ENCODE results near the gene SYNM. TPM values are rescaled to one million over a fixed set of nuclear protein-coding genes. Genes with fewer than 3 reads are reported as not detected.

Gene SYNM
- polyA plus RNA-seq, 3 donors = 3.4 to 15.4 (median 11.2) TPM

- WGBS, 3 donors = 75 to 95% (median 78%) methylated on average over 2 of the region's 2 CpGs
- no peak overlapping the region for H3K27ac ChIP-seq (ENCODE audit: low read depth, low read length)
Measured at GRCh38 chr15:99151156-99151555, 46.3 kb downstream of the SYNM start.

- no peak overlapping the region for H3K27ac ChIP-seq (ENCODE audit: low read depth, low read length)
- WGBS, 3 donors = 56 to 80% (median 78%) methylated on average over 6 of the region's 6 CpGs
Measured at GRCh38 chr15:99153026-99153535, 48.2 kb downstream of the SYNM start.

- H3K27ac ChIP-seq (ENCODE audit: low read depth, low read length) = no peak overlapping the region
- WGBS, 3 donors = 50 to 75% (median 64%) methylated on average over 2 of the region's 2 CpGs
Measured at GRCh38 chr15:99154271-99154670, 49.4 kb downstream of the SYNM start.

- H3K27ac ChIP-seq (ENCODE audit: low read depth, low read length) = no peak overlapping the region
- 80 to 84% (median 82%) methylated on average over 9 of the region's 9 CpGs for WGBS, 3 donors
Measured at GRCh38 chr15:99155961-99156443, 51.1 kb downstream of the SYNM start.

- 63 to 67% (median 66%) methylated on average over 3 of the region's 3 CpGs for WGBS, 3 donors
- H3K27ac ChIP-seq (ENCODE audit: low read depth, low read length) = no peak overlapping the region
Measured at GRCh38 chr15:99157456-99157855, 52.6 kb downstream of the SYNM start.

GRCh38 chr15:99158626-99159412 is 53.9 kb downstream of the SYNM start:
- WGBS, 3 donors = 96 to 99% (median 97%) methylated on average over 6 of the region's 6 CpGs
- H3K27ac ChIP-seq (ENCODE audit: low read depth, low read length) = no peak overlapping the region

- 83 to 93% (median 90%) methylated on average over 4 of the region's 4 CpGs for WGBS, 3 donors
- H3K27ac ChIP-seq (ENCODE audit: low read depth, low read length) = no peak overlapping the region
Measured at GRCh38 chr15:99163271-99164062, 58.6 kb downstream of the SYNM start.

- 93 to 99% (median 95%) methylated on average over 3 of the region's 3 CpGs for WGBS, 3 donors
- no peak overlapping the region for H3K27ac ChIP-seq (ENCODE audit: low read depth, low read length)
Measured at GRCh38 chr15:99164119-99164518, 59.2 kb downstream of the SYNM start.

- 88 to 92% (median 91%) methylated on average over 3 of the region's 3 CpGs for WGBS, 3 donors
- H3K27ac ChIP-seq (ENCODE audit: low read depth, low read length) = no peak overlapping the region
Measured at GRCh38 chr15:99165020-99165790, 60.3 kb downstream of the SYNM start.

GRCh38 chr15:99165956-99166689 is 61.2 kb downstream of the SYNM start:
- WGBS, 3 donors = 85 to 90% (median 88%) methylated on average over 23 of the region's 23 CpGs
- H3K27ac ChIP-seq (ENCODE audit: low read depth, low read length) = no peak overlapping the region

- no peak overlapping the region for H3K27ac ChIP-seq (ENCODE audit: low read depth, low read length)
- WGBS, 3 donors = 78 to 89% (median 81%) methylated on average over 5 of the region's 5 CpGs
Measured at GRCh38 chr15:99167201-99167600, 62.3 kb downstream of the SYNM start.

- no peak overlapping the region for H3K27ac ChIP-seq (ENCODE audit: low read depth, low read length)
- 76 to 90% (median 77%) methylated on average over 6 of the region's 6 CpGs for WGBS, 3 donors
Measured at GRCh38 chr15:99167640-99168039, 62.8 kb downstream of the SYNM start.

- no peak overlapping the region for H3K27ac ChIP-seq (ENCODE audit: low read depth, low read length)
- 94 to 99% (median 96%) methylated on average over 5 of the region's 5 CpGs for WGBS, 3 donors
Measured at GRCh38 chr15:99168601-99169580, 64.0 kb downstream of the SYNM start.

- 67 to 75% (median 70%) methylated on average over 10 of the region's 10 CpGs for WGBS, 3 donors
- H3K27ac ChIP-seq (ENCODE audit: low read depth, low read length) = no peak overlapping the region
Measured at GRCh38 chr15:99169769-99170311, 65.0 kb downstream of the SYNM start.

- WGBS, 3 donors = 70 to 82% (median 75%) methylated on average over 7 of the region's 7 CpGs
- H3K27ac ChIP-seq (ENCODE audit: low read depth, low read length) = no peak overlapping the region
Measured at GRCh38 chr15:99170476-99171065, 65.7 kb downstream of the SYNM start.

GRCh38 chr15:99172171-99172570 is 67.3 kb downstream of the SYNM start:
- no peak overlapping the region for H3K27ac ChIP-seq (ENCODE audit: low read depth, low read length)
- 96 to 98% (median 98%) methylated on average over 4 of the region's 4 CpGs for WGBS, 3 donors

All from adipose tissue (tissue), 3 donors.